ENCODE data around the gene TES.

TES gene

DNA sequence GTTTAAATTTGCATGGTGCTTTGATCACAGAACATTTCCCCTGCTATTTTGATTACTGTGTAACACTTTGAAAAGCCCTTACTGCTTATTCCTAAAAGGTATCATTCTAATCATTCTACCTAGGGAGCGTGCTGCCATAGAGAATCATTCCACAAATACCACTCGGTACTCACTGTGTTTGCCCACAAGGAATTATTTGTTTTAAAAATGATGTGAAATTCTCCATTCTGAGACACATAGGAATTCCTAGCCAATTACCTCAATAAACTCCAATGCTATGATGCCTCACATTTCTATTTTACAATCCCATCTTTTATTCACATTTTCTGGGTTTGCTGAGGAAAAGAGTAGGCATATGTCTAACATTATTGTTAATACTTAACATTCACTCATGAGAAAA, 16.2 kb upstream of the TES start:
- no peak for DNase-seq

DNA sequence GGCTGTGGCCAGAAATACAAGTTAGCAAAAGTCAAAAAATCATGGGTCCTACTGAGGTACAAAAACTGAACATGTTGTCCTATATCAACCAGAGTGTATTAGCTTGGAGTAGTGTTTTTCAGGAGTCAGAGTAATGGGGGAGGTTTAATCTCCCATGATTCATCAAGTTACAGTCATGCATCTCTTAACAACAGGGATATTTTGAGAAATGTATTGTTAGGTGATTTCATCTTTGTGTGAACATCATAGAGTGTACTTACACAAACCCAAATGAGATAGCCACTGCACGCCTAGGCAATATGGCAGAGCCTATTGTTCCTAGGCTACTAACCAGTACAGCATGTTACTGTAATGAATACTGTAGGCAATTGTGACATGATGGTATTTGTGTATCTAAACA, 14.9 kb upstream of the TES start:
- DNase-seq = no peak

DNA sequence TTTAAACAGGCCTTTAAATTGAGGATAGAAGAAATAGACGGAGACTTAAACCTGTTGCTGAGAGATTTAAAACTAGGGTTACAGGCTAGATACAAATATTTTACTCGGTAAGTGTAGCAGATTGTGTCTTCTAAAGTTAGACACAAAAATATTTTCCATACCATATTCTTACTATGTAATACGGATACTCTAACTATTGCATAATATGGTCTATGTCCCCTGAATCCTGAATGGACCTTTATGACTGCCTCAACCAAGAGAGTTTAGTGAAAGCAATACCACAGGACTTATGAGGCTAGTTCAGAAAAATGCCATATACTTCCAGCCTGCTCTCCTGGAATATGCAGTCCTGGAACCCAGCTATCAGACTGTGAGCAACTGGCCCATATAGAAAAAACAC, 13.4 kb upstream of the TES start:
- no peak for DNase-seq

DNA sequence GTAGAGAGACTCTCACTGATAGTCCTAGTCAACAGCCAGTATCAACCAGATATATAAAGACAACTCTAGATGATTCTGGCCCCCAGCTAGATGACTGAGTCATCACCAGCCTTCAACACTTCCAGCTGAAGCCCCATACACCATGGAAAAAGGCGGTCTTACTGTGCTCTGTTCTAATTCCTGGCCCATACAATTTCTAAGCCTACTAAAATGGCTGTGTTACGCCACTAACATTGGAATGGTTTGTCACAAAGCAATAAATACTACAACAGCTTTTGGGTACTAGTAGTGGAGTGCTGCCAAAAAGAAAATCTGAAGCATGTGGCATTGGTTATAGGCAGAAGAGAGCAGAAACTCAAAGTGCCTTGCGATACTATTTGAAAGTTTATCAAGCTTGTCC, 13.0 kb upstream of the TES start:
- no peak for DNase-seq

DNA sequence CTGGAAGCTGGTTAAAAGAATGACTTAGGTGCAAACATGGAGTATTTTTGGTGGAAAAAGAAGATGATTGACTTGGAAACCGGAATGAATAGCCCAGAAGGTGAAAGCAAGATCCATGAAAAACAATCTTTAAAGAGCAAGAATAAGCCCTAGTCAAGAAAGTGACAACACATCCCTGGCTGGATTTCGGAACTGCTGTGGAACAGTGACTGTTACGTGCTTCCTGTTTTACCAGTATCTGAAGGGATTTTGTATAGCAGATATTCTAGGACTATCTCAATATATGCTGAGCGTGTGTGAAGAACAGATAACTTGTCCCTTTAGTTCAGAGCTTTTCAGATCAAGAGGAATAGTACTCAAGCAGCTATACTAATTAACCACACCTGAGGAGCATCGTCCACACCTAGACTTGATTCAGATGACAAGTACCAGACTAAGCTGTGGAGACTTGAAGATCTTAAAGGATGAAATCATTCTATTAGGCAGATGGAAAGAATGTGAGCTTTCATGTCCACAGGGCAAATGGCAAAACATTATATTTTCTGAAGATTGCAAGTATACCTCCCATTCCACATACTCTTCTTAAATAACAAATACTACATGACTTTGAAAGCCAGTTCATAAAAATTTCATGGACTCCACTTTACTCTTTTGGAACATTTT, 11.5 kb upstream of the TES start:
- no peak for DNase-seq

DNA sequence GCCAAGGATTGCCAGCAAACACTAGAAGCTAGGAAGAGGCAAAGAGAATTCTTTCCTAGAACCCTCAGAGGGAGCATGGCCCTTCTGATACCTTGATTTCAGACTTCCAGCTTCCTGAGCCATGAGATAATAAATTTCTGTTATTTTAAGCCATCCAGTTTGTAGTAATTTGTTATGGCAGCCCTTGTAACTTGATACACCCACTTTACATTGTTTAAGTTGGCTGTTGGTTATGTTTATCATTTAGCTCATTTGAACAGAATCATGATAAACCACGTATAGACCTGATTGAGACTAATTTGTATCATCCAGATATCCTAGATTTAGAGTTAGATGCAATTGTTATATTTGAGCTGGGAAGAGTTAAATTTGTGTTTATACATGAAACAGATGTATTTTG, 9.4 kb upstream of the TES start:
- no peak for DNase-seq

DNA sequence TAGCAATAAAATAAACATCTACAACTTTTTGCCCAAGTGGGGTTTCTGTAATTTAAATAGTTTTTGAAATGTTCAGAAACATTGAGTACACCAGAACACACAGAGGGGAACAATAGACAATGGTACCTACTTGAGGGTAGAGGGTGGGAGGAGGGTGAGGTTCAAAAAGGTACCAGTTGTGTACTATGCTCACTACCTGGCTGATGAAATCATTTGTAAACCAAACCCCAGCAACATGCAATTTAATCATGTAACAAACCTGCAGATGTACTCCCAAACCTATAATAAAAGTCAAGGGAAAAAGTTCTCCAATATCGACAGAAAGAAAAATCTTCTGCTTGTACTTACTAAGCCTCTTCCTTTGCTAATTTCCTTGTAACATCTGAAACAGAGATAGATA, 4.2 kb upstream of the TES start:
- no peak for DNase-seq

DNA sequence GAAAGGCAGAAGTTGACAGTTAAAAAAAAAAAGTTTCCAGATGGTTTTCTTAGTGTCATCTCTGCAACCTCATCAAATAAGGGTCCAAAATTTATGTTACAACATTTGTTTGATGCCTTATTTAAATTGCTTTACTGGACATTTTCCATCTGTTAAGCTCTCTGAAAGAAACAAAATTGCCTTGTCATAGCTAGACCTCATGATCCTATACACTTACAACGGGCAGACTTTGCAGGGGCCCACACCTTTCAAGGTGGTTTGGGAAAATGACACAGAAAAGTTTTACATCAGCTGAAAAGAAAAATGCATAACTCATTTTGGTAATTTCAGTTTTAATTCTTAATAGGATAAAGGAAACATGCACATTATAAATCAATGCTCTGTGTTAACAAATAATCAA, 1.4 kb upstream of the TES start:
- DNase-seq = no peak

DNA sequence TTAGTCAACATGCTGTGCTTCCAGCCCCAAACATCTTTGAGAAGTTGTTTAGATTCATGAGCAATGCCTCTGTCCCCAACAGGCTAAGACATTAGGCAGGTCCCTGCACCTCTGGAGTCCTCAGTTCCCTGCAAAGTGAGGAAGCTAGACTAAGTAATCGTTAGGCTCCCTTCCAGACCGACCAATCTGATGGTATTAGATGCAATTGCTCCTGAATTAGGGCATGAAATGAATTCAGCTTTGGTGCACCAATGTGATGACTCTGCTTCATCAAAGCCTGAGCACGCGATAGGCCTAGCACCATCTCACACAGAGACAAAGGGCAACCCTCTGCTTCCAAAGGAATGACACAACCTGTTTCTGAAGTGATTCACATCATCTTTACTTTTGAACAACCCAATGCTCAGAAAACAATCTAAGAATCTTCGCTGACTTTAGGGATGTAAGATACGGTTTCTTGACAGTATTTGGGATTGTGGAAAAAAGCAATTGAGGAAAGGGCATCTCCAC, 723 bp upstream of the TES start:
- DNase-seq = no peak

DNA sequence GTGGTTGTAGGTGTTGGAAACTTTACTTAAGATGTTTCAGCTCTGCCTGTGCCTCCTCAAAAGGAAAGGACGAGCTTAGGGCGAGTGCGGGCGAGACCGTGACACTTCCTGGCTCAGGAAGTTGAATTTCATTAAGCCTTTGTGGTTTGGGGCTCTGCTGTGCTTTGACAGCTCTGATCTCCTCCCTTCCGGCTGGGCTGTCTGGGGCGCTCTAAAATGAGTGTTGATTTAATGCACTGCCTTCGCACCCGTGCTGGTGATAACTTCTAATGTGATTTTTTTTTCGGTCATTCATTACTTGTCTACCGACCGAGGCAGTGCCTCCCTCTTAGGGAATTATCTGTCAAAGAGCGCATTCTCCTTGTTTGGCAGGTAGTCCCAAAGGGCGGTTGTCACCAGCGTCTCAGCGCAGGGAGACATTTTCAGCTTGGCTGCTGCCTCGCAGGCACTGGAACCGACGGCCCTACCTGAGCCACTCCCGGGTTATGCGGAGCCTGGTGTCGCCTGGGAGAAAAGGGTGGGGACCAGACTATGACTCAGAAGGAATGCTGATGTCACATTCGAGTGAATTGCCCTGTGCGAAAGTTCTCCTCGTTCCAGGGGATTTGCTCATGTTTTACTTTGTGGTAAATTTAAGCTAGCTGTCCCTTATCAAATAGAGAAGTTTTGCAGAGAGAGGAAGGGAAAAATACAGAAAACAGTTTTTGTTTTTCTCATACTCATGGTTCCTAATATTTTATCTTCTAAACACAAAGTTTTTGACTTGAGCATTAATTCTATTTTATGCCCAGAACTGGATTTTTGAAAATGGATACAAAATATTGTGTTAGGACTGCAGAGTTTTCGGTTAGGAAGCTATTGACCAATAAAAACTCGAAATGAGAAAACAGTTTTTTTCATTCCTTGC, 920 bp downstream of the TES start:
- DNase-seq = peak; percentile 57

DNA sequence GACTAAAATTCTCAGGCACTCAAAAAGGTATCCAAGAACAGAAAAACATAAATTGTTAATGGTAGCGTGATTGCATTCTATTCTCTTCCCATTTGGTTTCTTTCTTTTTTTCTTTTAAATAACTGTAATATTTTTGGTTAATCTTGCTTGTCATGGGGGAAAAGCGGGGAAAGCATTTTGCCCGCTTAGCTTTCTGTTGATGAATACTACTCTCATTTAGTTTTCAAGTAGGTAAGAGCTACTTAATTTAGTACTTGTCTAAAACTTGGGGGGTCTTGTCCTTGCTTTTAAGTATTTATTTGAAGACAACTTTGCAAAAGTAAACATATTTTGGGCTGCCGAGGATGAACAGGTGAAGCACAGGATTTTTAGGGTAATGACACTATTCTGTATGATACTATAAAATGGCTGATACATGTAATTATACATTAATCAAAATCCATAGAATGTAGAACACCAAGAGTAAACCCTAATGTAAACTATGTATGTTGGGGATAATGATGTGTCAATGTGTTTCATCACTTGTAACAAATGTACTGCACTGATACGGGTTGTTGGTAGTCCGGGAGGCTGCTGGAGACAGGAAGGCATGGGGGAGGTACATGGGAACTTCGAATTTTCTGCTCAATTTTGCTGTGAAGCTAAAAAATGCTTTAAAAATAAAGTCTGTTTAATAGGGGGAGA, 1.7 kb downstream of the TES start:
- no peak for DNase-seq

DNA sequence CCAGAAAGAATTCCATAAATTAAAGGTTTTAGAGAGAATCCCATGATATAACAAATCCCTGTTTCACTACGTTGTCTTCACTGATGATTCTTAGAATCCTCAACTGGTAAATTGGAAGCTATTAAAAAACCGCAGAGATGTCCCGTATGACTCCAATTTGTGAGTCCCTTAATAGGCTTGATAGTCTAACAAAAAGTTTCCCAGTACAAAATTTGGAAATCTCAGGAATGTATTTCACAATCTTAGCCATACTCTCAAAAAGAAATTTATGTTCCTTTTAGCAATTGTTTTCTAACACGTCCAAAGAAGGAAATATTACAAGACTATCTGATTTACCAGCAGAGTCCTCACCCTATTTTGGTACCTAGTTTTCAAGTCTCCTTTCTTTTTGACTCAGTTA, 2.5 kb downstream of the TES start:
- no peak for DNase-seq

DNA sequence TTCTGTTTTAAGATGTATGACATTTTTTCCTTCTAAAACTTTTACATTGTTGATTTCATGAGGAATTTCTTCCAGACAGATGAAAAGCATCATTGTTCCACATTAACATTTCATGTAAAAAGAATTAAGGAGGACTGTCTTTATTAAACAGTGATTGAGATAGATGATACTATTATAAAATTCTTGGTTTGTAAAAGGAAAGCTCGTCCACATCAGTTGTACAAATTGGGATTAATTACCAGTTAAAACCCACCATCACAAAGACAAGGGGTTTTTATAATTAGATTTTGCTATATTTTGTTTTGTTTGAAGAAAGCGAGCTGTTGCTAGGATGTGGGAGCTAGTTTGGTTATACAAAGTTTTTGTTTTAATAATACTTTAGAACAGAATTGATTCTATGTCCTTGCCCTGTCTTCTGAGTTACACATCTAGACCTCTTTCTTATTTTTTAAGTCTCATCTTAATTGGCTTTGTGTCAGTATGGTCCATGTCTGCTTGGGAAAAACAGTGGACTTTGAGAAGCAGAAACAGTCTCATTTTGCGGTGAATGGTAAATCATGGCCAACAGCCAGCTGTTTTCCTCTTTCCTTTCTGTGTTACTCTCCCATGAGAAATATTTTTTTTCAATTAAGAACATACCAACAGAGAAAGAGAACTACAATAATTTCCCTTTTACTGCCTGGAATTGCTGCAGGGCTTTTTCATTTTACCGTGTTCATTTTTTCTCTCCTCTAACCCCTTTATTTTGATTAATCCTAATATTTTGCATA, 3.2 kb downstream of the TES start:
- DNase-seq = no peak

DNA sequence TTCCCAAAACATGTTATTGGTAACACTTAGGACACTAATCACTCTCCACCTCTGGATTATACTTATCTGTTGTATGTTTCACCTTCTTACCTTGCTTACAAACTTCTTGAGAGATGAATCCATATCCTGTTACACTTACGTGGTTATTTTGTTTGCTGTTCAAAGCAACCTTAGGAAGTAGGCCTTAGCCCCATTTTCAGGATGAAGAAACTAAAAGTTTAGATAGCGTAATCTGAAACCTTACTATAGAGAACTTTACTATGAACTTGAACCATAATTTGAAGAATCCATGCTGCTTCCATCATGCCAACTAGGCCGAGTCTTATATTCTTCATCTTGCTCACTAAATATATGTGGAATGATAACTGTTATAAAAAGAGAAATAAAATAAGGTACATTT, 4.6 kb downstream of the TES start:
- no peak for DNase-seq

DNA sequence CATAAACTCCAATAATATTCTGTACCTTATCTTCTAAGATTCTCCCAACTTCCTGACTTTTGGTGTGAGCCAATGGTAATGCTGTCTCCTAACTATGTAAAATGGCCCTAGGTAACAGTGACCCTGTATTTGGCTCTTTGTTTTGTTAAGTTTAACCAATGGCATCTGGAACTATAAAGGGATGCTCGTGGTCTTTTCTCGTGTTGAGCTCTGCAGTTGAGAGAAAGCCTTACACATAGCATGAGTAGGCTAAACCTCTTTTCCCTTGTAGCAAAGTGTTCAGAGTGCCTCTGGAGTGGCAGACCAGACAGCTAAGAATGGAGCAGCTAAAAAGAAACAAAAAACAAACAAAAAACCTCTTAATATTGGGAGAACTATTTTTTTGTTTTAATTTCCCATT, 5.2 kb downstream of the TES start:
- no peak for DNase-seq

DNA sequence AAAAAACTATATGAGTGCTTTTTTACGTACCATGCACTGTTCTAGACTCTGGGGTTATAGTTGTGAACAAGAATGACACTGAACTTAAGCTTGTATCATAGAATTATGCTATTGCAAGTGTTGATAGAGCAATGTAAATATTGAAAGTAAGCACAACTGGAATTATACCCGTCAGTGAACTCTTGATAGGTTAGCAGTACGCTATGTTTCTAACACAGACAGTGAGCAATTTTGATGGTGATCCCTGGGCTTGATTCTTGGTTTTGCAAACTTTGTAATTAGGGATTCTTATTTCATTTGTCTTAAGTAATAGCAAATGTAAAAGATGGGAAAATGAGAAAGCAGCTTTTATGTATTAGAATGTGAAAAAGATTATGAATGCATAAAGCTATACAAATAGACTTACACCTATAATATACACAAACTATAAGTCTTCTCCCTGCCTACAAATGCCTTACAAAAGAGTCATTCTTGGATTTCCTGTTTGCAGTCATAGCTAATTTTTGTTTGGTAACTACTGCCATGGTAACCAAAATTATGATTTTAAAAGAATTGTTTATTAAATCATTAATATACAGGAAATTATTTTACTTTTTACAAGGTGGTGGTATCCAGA, 6.7 kb downstream of the TES start:
- no peak for DNase-seq

DNA sequence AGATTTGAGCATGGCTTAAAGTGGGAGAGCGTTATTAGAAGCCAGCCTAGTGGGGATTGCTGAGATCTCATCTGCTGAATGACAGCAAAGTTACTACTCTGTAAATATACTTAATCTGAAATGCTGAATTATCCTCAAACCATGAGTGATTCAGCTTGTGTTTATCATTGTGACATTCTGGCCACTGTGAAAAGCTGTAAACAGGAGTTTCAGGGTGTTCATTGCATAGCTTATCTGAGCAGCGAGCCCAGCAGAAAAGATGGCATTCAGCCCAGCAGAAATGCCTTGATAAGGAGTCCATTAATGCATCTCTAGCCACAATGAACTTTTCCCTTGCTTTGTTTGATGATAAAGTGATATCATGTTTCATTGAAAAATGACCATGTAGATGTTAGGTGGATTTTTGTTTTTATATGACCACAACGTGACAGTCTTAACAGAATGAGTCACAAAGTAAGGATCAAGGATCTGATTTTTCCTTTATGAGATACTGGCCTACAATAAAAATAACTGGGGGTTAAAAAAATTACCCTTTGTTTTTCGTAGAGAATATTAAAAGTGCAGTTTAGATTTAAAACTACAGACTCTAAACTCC, 7.8 kb downstream of the TES start:
- DNase-seq = no peak

DNA sequence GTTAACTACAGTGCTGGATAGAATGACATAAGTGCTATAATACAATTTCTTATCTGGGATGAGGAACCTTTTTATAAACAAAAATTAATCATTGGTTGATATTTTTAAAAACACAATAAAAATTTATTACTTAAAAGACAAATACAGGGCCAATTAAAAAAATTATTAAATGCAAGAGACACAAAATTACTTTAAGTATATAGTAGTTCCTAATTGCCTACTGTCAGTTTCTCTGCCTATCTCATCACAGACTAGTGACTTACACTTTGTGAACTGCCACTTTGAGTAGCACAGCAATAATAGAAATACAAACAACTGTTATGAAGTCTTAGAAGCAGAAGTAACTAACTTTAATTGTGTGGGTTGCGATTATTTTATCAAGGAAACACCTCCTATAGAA, 8.4 kb downstream of the TES start:
- no peak for DNase-seq

DNA sequence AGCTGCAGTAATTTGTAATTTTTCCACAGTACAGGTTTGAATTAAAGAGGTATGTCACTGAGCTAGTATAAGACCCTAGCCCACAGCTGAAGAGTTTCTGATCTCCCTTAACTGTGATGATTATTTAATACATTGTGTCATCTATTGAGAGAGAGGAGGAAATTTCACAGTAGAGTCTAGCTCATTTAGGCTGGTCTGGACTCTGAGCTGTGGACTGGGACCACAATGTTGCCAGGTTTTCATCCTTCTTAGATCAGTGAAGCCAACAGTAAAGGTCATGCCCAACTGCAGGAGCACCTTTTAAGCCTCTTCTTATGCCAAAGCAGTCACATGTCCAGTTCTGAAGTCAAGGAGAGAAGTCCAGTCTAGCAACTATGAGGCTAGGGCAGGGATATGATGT, 8.9 kb downstream of the TES start:
- DNase-seq = no peak

DNA sequence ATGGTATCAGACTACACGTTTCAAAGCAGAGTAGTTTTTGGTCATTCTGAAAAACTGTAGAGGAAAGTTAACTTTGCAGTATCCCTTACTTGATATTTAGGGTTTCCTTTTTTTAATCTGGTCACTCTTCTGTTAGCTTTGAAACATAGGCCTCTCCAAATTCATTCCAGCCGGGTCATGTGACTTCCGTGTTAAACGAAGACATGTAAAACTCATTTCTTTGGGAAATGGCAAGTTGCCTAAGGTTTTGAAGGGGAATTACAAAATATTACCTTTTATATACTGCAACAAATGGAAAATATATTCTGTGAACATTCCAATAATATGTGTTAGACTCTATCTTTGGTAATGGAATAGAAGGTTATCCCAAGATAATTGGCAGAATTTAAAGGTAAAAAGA, 9.5 kb downstream of the TES start:
- no peak for DNase-seq

DNA sequence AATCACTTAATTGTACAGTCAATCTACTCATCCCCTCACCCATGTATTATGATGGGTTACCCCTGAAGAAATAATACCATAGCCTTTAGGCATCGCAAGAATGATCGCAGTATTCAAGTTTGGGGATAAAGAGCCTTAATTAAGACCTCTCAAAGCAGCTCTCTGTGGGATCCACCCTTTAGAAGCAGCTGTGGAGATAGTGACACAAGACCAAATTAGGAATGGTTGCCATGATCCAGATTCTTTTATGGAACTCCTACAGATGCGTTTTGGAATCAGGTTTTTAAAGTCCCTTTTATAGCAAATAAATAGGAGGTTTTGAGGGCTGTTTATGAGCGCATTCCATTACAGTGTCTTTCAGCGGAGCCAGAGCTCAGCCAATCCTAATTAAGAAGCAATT, 12.2 kb downstream of the TES start:
- no peak for DNase-seq

DNA sequence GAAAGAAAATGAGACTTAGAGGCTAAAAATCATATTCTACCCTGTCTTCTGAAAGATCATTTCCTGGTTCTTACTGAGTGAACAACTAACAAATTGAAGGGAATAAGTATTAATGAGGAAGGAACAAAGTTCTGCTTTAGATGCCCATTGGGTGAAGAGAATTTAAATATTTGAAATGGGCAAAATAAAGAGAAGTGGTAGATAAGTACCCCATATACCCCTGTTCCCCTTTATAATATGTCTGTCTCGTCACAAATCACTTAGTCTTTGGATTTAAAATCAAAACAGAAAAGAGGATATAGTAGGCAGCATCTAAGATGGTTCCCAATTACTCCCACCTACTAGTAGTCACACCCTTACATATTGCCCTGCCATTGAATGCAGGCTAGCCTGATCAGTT, 13.2 kb downstream of the TES start:
- DNase-seq = no peak

Measured in effector CD8-positive, alpha-beta T cell (primary cell).